Measurements from ENCODE around the gene SRGAP1.
"Not testable (repeated sequence)": the region's sequence is repeated elsewhere in the genome, so short reads cannot be mapped to it uniquely, and the experiment has no call there.

Gene SRGAP1

DNA sequence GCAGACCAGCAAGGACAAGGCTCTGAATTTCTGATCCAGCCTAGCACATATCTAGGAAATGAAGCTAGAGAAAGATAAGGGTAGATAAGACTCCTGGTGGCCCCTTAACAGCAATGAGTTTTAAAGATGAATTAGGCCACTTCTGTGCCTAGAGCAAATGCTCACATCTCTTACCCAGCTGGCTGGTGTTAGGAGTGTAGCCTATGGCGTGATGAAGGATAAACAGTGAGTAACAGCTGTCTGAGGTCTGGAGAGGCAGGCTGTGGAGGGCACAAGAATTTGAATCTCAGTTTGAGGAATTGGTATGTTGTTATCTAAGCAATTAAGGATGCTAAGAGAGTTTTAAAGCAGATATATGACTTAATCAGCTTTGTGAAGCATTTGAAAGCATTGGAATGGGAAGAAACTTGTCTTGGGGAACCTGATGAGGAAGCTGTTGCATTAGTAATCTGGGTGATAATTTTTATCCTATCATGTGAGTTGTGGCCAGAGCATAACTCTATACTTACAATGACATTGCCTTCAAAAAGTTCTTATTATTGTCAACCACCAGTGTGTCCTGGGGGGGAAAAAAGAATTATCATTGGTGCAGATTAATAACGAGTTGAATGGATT is 161.8 kb downstream of the SRGAP1 start:
- no peak for DNase-seq

GRCh38 chr12:64007853-64008252 is 163.4 kb downstream of the SRGAP1 start:
- no peak for DNase-seq

GRCh38 chr12:64008596-64008995 is 164.1 kb downstream of the SRGAP1 start:
- DNase-seq, result no peak

- no peak for DNase-seq
Measured at GRCh38 chr12:64009321-64010068, 165.0 kb downstream of the SRGAP1 start.

GRCh38 chr12:64010069-64010686 is 165.7 kb downstream of the SRGAP1 start:
- DNase-seq, result no peak

GRCh38 chr12:64016521-64016920 is 172.0 kb downstream of the SRGAP1 start:
- no peak for DNase-seq

GRCh38 chr12:64018116-64018515 is 173.6 kb downstream of the SRGAP1 start:
- DNase-seq, result not testable (repeated sequence)

DNA sequence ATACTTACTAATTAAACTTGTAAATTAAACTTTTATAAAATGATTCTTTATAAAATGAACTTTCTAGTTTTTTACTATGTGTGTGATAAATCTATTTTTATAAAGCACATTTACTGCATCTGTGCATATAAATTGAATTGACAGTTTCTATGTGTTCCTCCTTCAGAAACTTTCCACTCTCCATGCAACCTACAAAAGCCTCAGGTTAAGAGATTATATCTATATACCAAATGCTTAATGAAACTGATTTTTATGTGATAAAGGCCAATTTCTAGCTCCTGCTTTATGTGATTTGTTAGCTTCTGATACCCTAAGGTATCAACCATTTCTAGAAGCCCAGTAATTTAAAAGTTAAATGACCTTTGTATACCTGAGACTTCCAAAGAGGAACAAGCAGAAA is 174.0 kb downstream of the SRGAP1 start:
- DNase-seq, result no peak

- DNase-seq, result no peak
Measured at GRCh38 chr12:64019101-64019500, 174.6 kb downstream of the SRGAP1 start.

- no peak for DNase-seq
Measured at GRCh38 chr12:64019654-64020053, 175.2 kb downstream of the SRGAP1 start.

- no peak for DNase-seq
Measured at GRCh38 chr12:64025174-64025958, 180.9 kb downstream of the SRGAP1 start.

DNA sequence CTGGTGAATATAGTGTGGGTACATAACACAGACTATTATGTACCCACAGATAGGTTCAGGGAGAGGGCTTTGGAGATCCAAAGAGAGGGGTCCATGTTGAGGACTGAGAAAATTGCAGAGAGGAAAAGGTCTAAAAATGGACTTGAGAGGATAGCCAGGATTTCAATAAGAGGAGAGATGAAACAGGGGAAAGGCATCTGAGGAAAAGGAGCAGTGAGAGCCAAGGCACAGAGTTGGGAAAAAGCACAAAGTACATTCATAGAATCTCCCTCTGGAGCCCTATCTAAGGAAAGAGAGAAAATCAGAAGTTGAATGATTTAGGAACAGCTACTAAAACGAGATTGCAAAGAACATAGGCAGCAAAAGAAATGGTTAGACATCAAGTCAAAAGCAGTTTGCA is 182.8 kb downstream of the SRGAP1 start:
- DNase-seq, result no peak

GRCh38 chr12:64028541-64028940 is 184.0 kb downstream of the SRGAP1 start:
- no peak for DNase-seq

DNA sequence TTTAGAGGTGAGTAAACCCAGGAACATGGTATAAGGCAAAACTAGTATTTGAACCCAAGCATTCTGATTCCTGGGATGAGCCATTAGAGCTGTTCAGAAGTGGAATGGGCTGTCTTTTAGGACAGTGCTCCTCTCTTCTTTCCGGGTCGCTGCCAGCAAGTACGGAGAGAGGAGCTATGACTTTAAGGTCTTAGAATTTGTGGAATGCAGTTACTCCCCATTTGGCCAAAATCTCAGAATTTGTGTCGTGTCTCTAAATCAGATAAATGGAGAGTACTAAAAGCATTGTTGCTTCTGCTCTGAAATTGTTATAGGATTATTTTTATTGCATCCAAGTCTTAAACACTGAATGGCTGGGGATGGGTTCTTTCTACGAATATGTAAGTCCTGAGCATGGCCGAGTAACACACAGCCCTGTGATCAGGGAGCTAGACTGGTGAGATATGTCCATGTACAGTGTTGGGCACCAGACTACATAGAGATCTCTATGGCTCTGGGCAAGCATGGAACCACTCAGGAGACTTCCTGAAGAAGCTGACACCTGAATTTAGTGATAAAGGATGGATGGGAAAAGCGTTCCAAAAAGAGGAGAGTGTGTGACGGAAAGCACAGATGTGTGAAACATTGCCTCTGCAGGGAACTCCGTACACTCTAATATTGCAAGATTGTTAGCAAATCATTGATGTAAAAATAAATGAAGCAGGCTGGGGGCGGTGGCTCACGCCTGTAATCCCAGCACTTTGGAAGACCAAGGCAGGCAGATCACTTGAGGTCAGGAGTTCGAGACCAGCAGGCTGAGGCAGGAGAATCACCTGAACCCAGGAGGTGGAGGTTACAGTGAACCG is 184.7 kb downstream of the SRGAP1 start:
- no peak for DNase-seq

DNA sequence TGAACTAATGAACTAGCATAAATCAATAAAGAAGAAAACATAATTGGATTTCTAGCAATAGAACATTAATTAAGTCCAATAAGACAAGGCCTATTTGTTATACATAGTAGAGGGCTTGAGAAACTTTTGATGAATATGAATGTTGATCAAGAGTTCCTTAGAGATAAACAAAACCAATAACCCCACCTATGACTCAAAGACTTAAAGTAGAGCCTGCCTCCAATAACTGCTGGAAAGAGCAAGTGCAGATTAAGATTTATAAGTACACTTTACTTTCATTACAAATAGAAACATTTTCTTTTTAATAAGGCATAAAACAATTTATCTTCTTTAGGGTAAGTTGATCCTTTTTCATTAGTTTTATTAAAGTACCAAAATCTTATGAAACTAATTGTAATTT is 185.7 kb downstream of the SRGAP1 start:
- DNase-seq, result no peak

DNA sequence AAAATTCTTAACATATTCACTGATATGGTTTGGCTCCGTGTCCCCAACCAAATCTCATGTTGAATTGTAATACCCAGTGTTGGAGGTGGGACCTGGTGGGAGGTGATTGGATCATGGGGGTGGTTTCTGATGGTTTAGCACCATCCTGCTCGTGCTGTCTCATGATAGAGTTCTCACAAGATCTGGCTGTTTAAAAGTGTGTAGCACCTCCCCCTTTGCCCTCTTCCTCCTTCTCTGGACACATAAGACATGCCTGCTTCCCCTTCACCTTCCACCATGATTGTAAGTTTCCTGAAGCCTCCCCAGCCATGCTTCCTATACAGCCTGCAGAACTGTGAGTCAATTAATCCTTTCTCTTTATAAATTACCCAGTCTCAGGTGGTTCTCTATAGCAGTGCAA is 189.6 kb downstream of the SRGAP1 start:
- DNase-seq, result not testable (repeated sequence)

GRCh38 chr12:64034901-64035576 is 190.5 kb downstream of the SRGAP1 start:
- no peak for DNase-seq

GRCh38 chr12:64036414-64036813 is 191.9 kb downstream of the SRGAP1 start:
- DNase-seq, result no peak

- peak in 1 of 51 donors; percentile 46 for DNase-seq
Measured at GRCh38 chr12:64039281-64039871, 194.9 kb downstream of the SRGAP1 start.

DNA sequence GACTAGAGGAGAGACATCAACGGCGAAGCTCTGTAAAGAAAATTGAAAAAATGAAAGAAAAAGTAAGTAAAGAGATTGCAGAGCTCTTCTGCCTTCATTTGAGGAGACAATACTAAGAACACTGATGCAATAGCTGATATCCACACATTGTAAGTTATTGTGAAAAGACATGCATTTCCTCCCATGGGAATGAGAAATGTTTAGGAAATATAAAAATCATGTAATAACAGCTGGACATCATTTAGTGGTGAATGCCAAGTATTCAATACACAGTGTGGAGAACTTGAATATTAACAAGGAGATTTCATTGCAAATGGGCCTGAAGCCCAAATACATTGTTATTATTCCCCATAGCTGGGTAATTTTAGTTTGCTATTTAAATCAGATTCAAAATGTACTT is 198.4 kb downstream of the SRGAP1 start:
- no peak for DNase-seq
